ENCODE results near the gene GLI2. TPM values are rescaled to one million over a fixed set of nuclear protein-coding genes. Genes with fewer than 3 reads are reported as not detected.

GLI2 gene
- total RNA-seq, 1 donor from 2014 or later = 23.1 TPM

DNA sequence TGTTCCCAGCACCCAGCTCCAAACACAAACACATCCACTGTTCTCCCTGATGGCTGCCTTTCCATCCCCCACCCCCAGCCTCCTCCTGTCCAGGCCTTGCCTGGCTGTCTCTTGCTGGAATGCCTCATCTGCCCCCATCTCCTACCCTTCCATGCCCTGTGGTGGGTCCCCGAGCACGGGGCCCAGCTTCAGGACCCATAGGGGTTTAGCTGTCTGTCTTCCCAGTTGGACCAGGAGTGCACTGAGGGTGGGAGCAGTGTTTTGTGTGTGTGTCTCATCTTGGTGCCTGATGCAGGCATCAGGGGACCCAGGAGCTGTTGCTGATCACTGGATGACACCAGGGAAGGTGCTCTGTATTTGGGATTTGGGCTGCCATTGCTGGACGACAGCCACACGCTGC lies 34.5 kb downstream of the GLI2 start:
- TF ChIP-seq, protein P1, sequence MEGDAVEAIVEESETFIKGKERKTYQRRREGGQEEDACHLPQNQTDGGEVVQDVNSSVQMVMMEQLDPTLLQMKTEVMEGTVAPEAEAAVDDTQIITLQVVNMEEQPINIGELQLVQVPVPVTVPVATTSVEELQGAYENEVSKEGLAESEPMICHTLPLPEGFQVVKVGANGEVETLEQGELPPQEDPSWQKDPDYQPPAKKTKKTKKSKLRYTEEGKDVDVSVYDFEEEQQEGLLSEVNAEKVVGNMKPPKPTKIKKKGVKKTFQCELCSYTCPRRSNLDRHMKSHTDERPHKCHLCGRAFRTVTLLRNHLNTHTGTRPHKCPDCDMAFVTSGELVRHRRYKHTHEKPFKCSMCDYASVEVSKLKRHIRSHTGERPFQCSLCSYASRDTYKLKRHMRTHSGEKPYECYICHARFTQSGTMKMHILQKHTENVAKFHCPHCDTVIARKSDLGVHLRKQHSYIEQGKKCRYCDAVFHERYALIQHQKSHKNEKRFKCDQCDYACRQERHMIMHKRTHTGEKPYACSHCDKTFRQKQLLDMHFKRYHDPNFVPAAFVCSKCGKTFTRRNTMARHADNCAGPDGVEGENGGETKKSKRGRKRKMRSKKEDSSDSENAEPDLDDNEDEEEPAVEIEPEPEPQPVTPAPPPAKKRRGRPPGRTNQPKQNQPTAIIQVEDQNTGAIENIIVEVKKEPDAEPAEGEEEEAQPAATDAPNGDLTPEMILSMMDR (IDR thresholded peaks at IDR 0.05) = no peak
- Histone ChIP-seq H3K27me3 (no peaks in the 10 kb centered on the region), H3K4me1 (peaks cover 0 to 3% of the 10 kb centered on the region in 2 donors), H3K4me3 (no peak overlapping the region), H3K27ac (no peak overlapping the region), H3K9me3 (no peaks in the 10 kb centered on the region), H3K36me3 (no peaks in the 10 kb centered on the region)
- intact Hi-C loops (cut with DNase I) = no loop called here
- DNase-seq (ENCODE audit: low spot score in 2 of 2) = no peak

DNA sequence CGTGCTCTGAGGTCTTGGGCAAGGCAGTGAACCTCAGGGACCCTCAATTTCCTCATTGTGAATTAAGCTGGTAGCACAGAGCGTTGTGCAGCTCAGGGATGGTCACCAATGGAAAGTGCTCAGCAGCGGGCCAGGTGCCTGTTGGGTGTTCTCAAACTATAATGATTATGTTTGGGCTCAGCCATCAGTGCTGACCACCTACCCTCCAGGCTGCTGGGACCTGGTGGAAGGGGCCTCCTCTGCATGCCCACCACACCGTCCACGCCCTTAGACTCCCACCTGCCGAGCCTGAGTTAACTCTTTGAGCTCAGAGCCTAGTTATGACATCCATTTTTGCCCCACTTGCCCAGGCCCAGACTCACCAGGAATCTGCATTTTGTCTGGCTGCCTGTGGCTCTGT lies 35.0 kb downstream of the GLI2 start:
- peak overlapping the region; percentile 7 to 14 for H3K27ac ChIP-seq
- H3K36me3 ChIP-seq = no peaks in the 10 kb centered on the region
- H3K27me3 ChIP-seq = no peaks in the 10 kb centered on the region
- TF ChIP-seq, protein P1 (IDR thresholded peaks at IDR 0.05) = no peak
- intact Hi-C loops (cut with DNase I) = no loop called here
- H3K9me3 ChIP-seq = no peaks in the 10 kb centered on the region
- H3K4me1 ChIP-seq = no peaks in the 10 kb centered on the region
- no peak overlapping the region for H3K4me3 ChIP-seq
- no peak for DNase-seq (ENCODE audit: low spot score in 2 of 2)

DNA sequence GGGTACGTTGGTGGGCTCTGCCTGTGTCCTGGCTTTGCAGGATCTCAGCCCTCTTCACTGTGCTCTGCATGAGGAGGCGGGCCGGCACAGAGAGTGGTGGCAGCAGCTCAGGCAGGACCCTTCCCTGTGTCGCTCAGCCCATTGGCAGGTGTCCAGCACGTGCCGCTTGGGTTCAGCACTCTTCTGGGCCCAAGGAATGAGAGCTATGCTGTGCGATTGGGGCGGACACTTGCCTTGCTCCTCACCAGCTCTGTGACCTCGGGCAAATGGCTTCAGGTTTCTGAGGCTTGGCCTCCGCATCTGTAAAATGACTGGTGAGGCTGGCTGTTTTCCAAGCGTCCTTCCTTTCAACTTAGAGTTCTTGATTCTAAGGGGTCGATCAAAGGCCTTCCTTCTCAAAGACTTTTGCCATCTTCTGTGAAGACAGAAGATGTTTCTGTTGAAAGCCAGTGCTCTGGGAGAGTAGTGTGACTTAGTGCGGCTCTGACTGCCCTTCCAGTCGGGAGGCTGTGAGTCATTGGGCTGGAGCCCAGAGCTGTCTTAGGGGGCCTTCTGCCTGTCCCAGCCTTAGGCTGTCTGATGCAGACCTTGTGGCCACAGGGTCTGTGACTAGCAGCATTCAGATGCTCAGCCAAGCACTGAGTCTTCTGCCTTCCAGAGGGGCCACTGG lies 35.6 kb downstream of the GLI2 start:
- TF ChIP-seq, protein P1 (IDR thresholded peaks at IDR 0.05) = no peak
- intact Hi-C loops (cut with DNase I) = no loop called here
- DNase-seq (ENCODE audit: low spot score in 2 of 2) = peak in 1 of 2 donors; percentile 77
- H3K27ac ChIP-seq = peak overlapping the region; percentile 7 to 14
- H3K9me3 ChIP-seq = no peaks in the 10 kb centered on the region
- no peaks in the 10 kb centered on the region for H3K36me3 ChIP-seq
- no peaks in the 10 kb centered on the region for H3K27me3 ChIP-seq
- no peaks in the 10 kb centered on the region for H3K4me1 ChIP-seq
- no peak overlapping the region for H3K4me3 ChIP-seq

DNA sequence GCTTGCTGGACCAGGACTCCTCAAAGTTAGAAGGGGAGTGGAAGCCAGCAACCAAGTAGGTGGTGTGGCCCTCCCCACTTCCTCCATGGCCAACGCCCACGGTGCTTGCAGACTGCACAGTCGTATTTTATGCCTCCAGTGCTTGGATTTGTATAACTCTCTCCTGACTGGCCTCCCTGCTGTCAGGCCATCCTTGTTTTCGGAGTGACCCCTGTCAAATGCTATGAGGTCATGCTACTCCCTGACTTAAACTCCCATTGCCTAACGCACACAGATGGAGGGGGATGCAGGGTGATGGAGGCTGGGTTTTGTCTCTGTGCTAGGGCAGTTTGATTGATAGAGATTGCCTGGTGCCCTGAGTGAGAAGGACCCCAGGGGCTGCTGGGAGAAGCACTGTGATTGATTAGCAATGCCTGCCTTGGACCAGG lies 36.1 kb downstream of the GLI2 start:
- no peaks in the 10 kb centered on the region for H3K9me3 ChIP-seq
- TF ChIP-seq, protein P1 (IDR thresholded peaks at IDR 0.05) = no peak
- no peaks in the 10 kb centered on the region for H3K4me1 ChIP-seq
- H3K36me3 ChIP-seq = no peaks in the 10 kb centered on the region
- H3K27ac ChIP-seq = peak overlapping the region in 1 of 2 donors; percentile 14
- H3K27me3 ChIP-seq = no peaks in the 10 kb centered on the region
- intact Hi-C loops (cut with DNase I) = no loop called here
- no peak overlapping the region for H3K4me3 ChIP-seq
- DNase-seq (ENCODE audit: low spot score in 2 of 2) = no peak

DNA sequence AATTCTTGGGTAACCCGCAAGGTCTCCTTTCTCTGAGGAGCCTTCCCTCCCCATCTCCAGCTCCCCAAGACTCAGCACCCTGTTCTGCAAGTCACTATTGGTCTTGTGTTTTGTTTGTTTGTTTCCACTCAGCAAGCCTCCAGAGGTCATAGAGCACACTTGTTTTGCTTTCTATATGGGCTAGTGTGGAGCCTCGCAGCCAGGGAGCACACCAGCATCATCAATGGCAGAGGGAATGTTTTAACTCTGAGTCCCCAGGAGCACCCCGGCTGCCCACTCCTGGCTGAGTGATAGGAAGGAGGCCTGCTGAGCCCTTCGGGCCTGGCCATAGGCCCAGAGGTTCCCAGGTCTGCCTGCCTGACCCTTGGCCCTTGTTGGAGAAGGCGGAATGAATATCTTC lies 36.6 kb downstream of the GLI2 start:
- no peaks in the 10 kb centered on the region for H3K4me1 ChIP-seq
- DNase-seq (ENCODE audit: low spot score in 2 of 2) = no peak
- H3K36me3 ChIP-seq = no peaks in the 10 kb centered on the region
- intact Hi-C loops (cut with DNase I) = no loop called here
- no peak overlapping the region for H3K4me3 ChIP-seq
- no peaks in the 10 kb centered on the region for H3K27me3 ChIP-seq
- TF ChIP-seq, protein P1 (IDR thresholded peaks at IDR 0.05) = no peak
- peak overlapping the region in 1 of 2 donors; percentile 14 for H3K27ac ChIP-seq
- no peaks in the 10 kb centered on the region for H3K9me3 ChIP-seq

Data from ascending aorta (tissue), 2 donors.